NCI-H2227 treated with DMSO at 0.1 percent for 48 hours (cell line): ENCODE measurements around the gene ANKRD33B.
"Not testable (repeated sequence)": the region's sequence is repeated elsewhere in the genome, so short reads cannot be mapped to it uniquely, and the experiment has no call there.

Experiments used
- DNase-seq: peaks from one replicate; lab custom pipeline; 2025; lab: John Stamatoyannopoulos, UW

The ANKRD33B gene

DNA sequence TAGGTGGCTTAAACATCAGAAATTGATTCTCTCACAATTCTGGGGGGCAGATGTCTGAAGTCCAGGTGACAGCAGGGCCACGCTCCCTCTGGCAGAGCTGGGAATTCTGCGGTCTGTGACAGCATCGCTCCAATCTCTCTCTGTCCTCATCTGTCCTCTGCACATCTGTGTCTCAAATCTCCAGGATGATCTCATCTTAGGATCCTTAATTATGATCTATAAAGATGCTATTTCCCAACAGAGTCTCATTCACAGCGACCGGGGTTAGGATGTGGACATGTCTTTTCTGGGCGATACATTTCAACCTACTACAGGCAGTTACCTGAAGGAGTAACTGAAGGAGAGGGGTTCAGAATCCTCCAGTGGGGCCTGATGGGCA lies 31.4 kb downstream of the ANKRD33B start:
- no peak for DNase-seq

DNA sequence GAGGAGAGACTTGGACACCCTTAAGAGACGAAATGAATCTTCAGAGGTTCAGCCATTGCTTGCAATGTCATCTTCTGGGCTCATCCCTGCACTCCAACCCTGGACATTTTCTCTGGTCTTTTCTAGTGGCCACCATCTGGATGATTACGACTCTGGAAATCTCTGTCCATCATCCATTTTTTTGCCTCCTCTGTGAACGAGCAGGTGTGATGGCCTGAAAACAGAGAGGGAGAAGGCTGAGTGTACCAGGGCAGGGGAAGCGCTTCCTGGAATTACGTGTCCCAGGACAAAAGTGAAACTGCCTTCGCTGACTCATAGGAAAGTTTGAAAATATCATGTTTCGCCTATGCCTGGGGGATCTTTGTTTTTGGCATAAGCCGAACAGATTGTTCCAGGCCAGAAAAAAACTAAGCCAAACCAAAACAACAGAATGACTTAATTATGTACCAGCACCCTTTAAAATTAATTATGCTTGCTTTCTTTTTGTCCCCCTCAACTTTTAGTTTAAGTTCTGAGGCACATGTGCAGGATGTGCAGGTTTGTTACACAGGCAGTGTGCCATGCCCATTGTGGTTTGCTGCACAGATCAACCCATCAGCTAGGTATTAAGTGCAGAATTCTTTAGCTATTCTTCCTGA lies 31.9 kb downstream of the ANKRD33B start:
- DNase-seq = no peak

DNA sequence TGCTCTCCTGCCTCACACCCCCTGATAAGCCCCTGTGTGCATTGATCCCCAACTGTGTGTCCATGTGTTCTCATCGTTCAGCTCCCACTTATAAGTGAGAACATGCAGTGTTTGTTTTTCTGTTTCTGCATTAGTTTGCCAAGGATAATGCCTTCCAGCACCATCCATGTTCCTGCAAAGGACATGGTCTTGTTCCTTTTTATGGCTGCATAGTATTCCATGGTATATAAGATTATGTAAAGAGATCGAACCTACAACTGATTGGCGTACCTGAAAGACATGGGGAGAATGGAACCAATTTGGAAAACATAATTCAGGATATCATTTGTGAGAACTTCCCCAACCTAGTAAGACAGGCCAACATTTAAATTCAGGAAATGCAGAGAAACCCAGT lies 32.4 kb downstream of the ANKRD33B start:
- DNase-seq = no peak

DNA sequence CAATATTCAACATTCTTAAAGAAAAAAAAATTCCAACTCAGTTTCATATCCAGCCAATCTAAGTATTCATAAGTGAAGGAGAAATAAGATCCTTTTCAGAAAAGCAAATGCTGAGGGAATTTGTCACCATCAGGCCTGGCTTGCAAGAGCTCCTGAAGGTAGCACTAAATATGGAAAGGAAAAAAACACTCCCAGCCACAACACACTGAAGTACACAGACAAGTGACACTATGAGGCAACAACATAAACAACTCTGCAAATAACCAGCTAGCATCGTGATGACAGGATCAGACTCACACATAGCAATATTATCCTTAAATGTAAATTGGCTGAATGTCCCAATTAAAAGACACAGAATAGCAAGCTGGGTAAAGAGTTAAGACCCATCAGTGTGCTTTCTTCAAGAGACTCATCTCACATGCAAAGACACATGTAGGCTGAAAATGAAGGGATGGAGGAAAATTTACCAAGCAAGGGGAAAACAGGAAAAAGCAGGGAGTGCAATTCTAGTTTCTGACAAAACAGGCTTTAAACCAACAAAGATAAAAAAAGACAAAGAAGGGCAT lies 33.1 kb downstream of the ANKRD33B start:
- DNase-seq = no peak

DNA sequence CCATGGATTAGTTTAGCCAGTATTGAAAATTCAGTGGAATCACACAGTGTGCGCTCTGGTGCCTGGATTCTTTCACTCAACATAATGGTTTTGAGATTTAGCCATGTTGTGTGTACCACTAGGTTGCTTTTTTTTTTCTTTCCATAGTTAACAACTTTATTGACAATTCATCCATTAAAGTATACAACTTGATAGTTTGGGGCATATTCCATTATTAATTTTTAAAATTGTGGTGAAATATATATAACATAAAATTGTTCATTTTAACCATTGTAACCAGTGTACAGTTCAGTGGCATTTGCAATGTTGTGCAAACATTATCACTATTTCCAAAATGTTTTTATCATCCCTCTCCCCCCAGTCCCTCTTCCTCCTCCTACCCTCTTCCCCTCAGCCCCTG lies 35.2 kb downstream of the ANKRD33B start:
- DNase-seq = no peak

DNA sequence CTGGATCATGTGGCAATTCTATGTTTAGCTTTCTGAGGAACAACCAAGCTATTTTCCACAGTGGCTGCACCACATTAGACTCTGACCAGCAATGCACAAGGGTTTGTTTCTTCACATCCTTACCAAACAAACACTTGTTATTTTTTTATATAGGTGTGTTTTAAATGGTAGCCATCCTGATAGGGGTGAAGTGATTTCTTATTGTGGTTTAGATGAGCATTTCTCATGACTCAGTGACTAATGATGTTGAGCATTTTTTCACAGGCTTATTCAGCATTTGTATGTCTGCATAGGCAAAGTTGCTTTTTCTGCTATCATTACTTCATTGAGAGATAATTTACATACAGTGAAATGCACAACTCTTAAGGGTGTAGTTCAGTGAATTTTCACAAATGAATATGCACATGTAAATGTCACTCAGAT lies 36.0 kb downstream of the ANKRD33B start:
- no peak for DNase-seq

DNA sequence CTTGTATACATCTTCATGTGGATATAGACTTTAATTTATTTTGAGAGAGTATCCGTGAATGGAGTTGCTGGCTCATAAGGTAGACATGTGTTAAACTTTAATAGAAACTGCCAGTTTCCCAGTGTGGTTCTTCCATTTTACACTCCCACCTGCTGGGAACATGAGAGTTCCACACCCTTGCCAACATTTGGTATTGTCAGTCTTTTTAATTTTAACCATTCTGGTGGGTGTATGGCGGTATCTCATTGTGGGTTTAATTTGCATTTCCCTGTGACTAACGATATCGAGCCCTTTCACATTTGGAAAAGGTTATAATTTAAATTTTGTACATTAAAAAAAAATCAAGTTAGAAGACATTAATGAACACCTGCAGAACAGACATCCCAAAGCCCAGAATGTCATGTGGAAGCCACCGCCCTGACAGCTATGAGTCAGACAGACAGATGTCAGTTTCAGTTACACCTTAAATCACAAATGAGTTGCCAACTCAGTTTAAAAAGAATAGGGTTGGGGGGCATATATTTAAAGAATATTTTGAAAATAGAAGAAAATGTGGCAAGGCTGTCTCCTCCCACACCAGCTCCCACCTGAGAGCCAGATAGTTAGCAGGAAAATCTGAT lies 36.9 kb downstream of the ANKRD33B start:
- no peak for DNase-seq

DNA sequence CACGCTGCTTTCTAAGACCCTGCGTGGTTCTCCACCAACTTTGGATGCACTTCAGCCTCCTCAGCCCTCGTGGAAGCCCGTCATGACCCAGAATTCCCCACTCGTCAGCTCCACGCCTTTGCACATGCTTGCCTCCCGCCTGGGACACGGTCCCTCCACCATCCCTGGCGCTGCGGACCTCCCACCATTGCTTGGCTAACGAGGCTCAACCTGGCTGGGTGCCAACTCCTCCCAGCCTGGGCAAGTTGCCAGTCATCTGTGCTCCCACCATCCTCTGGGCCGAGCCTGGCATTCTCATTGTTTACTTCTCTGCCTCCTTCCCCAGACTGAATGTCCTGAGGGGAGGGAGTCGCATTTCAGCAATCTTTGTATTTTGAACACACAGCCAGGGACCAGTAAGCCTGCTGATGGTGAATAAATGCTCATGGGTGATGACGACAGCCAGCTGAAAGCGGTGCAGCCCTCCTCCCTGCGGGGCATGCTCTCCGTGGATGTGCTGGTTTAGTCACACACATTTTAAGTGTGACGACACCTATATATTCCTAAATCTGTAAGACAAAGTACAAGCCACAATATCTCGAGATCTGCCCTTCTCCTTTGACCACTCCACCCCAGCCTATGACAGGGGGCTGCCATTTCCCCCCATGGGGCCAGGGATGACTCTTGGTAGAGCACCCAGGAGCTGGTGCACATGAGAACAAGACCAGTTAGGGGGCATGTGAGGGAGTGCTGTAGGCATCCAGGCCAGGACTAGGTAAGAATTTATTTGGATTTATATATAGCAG lies 37.6 kb downstream of the ANKRD33B start:
- DNase-seq = peak; percentile 96

DNA sequence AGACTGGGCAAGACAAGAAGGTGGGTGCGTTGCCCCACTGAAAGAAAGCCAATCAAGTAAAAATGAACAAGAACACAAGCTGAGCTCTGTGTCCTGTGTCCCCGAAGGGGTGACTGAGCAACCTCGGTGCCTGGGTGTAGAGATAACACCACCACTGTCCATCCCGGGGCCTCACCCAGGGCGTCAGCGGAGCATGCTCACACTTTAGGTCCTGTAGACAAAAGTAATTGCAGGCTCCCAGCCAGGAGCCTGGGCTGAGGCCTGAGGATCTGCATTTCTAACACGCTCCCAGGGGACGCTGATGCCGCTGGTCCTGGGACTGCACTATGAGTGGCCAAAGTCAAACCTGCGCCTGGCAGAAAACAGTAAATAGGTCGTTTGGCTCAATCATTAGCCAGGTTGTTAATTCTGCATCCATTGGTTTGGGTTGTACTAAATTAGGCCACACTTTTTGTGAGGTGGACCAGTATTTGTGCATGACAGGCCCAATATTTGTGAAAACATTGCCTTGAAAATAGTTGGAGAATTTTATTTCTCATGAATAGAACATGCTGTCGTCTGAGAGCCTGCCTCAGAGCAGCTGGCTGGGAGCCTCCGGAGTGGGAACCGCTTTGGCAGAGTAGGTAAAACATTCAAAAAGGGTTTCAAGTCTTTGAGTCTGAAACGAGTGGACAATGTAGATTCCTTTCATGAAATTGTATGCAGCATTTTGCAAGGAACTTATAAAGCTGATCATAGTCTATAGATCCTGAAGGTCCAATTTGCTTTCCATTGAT lies 38.3 kb downstream of the ANKRD33B start:
- DNase-seq = no peak

DNA sequence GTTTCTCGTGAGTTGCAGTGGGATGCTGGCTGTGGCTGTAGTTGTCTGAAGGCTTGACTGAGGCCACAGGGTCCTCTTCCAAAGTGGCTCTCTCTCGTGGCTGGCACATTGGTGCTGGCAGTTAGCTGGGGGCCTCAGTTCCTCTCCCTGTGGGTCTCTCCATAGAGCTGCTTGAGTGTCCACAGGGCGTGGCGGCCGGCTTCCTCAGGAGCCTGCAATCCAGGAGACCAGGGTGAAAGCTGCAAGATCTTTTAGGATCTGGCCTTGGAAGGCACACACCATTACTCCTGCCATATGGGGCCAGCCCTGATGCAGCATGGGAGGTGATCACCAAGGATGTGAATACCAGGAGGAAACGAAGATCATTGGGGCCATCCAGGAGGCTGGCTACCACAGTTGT lies 41.1 kb downstream of the ANKRD33B start:
- no peak for DNase-seq

DNA sequence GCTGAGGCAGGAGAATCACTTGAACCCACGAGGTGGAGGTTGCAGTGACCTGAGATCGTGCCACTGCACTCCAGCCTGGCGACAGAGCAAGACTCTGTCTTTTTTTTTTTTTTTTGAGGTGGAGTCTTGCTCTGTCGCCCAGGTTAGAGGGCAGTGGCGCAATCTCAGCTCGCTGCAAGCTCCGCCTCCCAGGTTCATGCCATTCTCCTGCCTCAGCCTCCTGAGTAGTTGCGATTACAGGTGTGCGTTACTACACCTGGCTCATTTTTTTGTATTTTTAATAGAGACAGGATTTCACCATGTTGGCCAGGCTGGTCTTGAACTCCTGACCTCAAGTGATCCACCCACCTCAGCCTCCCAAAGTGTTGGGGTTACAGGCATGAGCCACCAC lies 42.8 kb downstream of the ANKRD33B start:
- DNase-seq = not testable (repeated sequence)

DNA sequence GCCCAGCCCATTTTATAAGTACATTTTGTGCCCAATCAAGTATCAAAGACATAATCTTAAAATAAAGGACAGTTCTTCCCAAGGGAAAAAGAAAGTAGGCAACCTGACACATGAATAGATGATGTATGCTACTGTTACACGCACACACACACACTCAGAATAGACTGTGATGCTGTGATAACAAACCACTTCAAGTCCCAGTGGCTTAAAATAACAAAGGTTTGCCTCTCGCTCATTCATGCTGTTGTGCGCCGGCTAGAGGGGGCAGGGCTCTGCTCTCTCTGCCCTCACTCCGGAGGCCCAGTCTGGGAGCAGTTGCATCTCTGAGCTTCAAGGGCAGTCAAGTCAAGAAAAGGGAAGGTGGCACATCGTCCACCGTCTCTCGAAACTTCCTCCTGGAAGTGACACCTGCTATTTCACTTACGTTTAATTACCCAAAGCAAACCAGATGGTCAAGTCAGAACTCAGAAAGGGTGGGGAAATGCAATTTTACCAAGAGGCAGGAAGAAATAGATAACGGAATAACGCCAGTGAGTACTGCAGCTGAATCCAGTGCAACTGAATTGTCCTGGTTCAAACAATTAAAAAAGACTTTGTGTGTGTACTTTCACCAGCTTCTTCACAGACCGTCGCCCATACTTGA lies 43.3 kb downstream of the ANKRD33B start:
- DNase-seq = peak; percentile 73

DNA sequence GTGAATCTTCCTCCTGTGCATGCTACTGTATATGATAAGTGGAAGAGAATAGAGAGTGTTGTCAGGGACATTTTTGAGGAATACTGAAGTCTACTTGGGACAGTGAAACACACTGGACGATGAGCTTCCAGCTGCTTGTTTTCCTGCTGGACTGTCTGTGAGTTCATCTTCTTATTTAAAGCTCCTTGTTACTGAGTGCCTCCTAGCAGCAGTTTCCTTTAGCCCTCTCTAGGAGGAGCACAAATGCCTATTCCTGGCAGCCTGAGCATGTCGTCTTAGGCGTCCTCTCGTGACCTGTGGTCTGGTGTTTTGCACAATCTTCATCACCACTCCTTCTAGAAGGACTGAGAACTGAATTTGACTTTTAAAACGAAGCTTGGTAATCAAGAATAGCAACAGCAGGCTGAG lies 43.8 kb downstream of the ANKRD33B start:
- DNase-seq = peak; percentile 66

DNA sequence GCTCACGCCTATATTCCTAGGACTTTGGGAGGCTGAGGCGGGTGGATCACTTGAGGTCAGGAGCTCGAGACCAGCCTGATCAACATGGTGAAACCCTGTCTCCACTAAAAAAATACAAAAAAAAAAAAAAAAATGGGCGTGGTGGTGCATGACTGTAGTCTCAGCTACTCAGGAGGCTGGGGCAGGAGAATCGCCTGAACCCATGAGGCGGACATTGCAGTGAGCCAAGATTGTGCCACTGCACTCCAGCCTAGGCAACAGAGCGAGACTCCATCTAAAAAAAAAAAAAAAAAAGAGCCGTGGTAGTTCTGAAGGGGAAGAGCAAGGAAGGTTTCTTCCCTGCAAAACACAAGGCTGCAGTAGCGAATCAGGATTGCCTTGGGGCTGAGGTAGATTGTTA lies 44.2 kb downstream of the ANKRD33B start:
- DNase-seq = not testable (repeated sequence)

DNA sequence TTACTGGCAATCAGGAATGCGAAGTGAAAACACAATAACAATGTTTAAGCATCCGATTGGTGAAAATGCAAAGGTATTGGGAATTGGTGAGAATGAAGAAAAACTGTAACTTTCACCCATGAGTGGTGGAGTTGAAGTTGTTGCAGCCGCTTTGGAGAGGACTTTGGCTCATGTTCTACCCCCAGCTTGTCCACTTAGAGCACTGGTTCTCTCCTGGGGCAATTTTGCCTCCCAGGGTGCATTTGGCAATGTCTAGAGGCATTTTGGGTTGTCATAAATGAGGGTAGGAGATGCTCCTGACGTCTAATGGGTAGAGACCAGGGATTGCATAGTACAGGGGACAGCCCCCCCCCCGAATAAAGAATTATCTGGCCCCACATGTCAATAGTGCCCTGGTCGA lies 46.2 kb downstream of the ANKRD33B start:
- no peak for DNase-seq

DNA sequence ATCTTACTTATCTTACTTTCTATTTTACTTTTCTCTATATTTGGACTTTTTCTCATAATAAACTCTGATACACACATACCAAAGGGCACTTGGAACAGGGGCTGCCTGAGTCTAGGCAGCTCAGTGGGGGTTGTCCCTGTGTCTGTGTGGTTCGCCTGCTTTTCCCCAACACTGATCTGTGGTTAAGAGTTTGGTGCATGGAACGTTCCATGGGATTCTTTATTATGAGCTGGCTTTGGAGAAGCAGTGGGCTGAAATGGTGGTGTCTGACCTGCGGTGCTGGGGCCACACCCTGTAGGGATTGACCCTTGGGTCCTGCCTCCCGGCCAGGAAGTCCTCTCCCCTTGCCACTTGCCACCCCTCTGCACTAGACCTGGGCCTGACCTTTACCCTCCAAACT lies 47.4 kb downstream of the ANKRD33B start:
- no peak for DNase-seq

DNA sequence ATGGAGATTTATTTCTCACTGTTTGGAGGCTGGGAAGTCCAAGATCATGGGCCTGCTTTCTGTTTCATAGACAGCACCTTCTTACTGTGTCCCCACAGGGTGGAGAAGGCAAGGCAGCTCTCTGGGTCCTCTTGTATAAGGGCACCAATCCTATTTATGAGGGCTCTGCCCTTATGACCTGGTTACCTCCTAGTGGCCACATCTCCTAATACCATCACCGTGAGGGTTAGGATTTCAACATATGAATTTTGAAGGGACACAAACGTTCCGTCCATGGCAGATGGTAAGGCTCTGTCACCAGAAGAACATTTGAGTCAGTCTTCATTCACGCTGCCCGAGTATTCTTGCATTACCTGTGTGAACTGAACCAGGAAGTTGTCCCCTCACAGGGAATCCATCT lies 48.4 kb downstream of the ANKRD33B start:
- DNase-seq = no peak

DNA sequence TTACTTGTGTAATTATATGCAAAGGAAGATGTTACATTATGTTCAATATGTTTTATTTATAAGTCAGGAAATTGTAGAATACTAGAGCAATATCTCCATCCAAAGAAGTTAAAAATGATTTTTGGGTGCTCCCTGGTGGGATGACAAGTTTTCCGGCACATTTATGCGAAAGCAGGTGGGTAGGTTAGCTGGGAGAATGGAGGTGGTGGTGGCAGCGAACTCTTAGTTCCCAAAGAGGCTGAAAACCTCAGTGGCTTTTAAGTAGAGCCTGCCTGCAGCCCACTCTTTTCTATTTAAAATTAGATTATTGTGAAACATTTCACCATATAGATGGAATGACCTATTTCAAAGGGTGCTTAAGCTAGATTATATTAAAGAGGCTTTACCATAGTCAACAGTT lies 51.8 kb downstream of the ANKRD33B start:
- DNase-seq = no peak

DNA sequence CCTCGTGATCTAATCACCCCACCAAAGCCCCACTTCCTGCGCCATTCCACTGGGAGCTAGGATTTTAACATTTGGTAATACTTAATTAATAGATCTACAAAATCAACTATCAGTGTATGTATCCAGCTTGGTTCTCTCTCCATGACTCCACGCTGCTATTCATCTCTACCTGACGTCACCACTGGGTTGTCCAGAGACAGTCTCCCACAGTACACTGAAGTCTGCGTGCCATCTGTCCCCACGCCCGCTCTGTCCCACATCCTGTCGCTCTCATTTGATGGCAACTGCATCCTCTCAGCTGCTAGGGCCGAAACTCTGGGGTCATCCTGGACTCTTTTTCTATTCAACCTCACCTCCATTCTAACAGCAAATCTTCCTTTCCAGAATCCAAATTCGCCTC lies 53.2 kb downstream of the ANKRD33B start:
- no peak for DNase-seq

DNA sequence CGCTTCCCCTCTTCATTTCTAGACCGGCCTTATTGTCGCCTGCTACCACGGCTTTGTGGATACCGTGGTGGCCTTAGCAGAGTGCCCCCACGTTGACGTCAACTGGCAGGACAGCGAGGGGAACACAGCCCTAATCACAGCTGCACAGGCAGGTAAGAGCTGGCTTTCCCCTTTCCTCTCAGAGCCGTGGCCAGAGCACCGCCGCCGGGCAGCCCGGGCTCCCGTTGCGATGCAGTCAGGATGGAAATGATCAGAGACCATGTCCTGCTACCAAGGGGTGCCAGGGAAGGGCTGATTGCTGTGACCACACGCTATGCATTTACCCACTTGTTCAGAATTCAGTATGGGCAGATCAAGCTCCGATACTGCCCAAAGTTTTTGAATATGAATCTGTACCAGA lies 54.4 kb downstream of the ANKRD33B start:
- no peak for DNase-seq

DNA sequence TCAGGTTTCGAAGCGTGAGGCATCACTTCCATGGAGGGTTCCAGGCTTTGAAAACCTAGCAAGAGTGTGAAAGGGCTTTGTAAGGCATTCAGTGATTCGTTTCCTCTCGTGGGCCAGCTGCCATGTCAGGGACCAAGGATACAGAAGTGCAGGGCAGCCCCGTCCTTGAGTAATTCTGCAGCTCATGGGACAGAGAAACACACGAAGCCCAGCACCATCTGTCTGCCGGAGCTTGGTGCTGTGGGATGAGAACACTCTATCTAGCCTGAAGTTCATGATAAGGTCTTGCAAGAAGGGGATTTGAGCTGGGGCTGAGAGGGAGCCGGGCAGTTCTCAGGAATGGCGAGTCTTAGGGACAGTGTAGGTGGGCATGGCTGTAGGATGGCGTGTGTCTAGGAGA lies 55.8 kb downstream of the ANKRD33B start:
- no peak for DNase-seq

DNA sequence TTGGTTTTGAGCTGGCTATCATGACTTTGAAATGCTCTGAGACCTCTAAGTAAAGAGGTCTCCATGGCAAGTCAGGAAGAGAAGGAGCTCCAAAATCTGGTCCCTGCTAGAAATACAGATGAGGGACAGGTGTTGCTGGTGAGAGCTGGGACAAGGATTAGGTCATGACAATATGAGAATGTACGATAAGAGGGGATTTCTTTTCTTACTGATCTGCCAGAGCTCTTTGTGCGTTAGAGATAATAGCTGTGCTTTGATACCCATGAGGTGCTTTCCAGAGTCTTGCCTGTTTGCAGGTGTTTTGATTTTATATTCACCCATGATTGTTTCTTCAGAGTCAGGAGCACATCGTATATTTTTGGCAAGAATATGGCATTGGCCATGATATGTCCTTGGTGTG lies 56.5 kb downstream of the ANKRD33B start:
- DNase-seq = no peak
